Measurements from ENCODE around the gene ZNF287.
"Not testable (repeated sequence)": the region's sequence is repeated elsewhere in the genome, so short reads cannot be mapped to it uniquely, and the experiment has no call there.

ZNF287 gene

GRCh38 chr17:16568541-16569357 lies at the start of gene ZNF287:
ZNF287 (minus strand) TSS chr17:16569204; CDS start chr17:16567731, 1,473 bp downstream.
- DNase-seq (ENCODE audit: low read depth, low spot score), result peak; percentile 93

DNA sequence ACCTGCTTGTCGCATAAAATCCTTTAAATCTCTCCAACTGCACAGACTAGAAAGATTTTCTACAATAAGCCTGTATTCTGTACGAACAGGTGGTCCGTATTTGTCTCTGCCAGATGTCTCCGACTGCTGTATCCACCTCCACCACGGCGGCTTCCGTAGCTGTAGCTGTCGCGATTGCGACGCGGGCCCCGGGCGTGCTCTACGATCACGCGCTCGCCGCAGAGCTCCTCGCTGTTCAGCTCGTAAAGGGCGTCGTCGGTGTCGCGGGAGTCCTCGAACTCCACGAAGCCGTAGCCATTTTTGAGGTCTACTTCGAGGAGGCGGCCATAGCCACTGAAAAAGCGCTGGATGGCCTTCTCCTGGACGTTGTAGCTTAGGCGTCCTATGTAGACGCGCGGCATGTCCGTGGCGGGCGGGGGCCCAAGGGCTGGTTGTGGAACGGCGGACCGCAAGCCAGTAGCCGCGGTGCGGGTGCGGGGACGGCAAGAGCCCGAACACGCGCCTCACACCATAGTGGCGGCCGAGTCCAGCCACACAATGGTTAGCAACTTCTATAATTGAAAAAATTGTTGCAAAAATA lies 48.6 kb upstream of the ZNF287 start:
- no peak for DNase-seq (ENCODE audit: low read depth, low spot score)

- DNase-seq (ENCODE audit: low read depth, low spot score), result no peak
Observed at GRCh38 chr17:16599537-16599936, 30.5 kb upstream of the ZNF287 start.

DNA sequence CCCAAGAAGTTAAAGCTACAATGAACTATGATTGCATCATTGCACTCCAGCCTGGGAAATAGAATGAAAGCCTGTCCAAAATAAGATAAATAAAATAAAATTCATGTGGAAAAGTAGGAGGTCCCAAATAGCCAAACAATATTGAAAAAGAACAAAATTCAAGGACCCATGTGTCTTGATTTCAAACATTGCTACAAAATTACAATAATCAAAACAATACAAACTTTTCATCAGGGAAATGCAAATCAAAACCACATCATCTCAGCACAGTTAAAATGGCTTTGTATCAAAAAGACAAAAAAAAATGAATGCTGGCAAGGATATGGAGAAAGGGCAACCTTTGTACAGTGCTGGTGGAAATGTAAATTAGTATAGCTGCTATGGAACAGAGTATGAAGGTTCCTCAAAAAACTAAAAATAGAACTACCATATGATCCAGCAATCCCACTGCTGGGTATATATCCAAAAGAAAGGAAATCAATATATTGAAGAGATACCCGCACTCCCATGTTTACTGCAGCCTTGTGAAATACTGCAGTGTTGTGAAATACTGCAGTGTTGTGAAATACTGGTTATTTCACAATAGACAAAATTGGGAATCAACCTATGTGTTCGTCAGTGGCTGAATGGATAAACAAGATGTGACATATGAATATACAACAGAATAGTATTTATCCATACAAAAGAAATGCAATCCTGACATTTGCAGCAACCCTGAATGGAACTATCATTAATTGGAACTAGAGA lies 24.5 kb upstream of the ZNF287 start:
- no peak for DNase-seq (ENCODE audit: low read depth, low spot score)

GRCh38 chr17:16589097-16589969 lies 20.3 kb upstream of the ZNF287 start:
- peak; percentile 98 for DNase-seq (ENCODE audit: low read depth, low spot score)

DNA sequence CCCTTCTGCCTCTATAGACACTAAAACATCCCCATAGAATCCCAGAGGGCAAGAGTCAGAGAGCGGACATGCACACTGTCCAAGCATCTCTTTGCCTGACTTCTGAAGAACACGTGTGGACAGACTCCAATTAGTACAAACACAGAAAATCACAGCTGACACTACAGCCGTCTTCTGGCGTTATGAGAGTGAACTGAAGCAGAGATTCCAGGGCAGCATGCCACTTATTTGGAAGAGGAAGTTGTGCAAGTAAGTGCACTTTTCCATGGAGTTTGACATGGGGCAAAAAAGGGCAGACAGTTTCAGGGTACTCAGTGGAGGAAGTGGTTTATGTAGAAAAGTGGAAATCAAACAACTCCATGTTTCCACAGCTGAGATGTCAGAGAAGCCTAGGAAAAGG lies 16.8 kb upstream of the ZNF287 start:
- no peak for DNase-seq (ENCODE audit: low read depth, low spot score)

- DNase-seq (ENCODE audit: low read depth, low spot score), result peak; percentile 77
Observed at GRCh38 chr17:16584273-16584995, 15.4 kb upstream of the ZNF287 start.

- no peak for DNase-seq (ENCODE audit: low read depth, low spot score)
Observed at GRCh38 chr17:16583781-16584180, 14.8 kb upstream of the ZNF287 start.

GRCh38 chr17:16573466-16573865 lies 4.5 kb upstream of the ZNF287 start:
- no peak for DNase-seq (ENCODE audit: low read depth, low spot score)

GRCh38 chr17:16569358-16569712 lies 331 bp upstream of the ZNF287 start:
- no peak for DNase-seq (ENCODE audit: low read depth, low spot score)

GRCh38 chr17:16552637-16553045 lies 16.4 kb downstream of the ZNF287 start:
- no peak for DNase-seq (ENCODE audit: low read depth, low spot score)

- DNase-seq (ENCODE audit: low read depth, low spot score), result no peak
Observed at GRCh38 chr17:16551878-16552636, 16.9 kb downstream of the ZNF287 start.

DNA sequence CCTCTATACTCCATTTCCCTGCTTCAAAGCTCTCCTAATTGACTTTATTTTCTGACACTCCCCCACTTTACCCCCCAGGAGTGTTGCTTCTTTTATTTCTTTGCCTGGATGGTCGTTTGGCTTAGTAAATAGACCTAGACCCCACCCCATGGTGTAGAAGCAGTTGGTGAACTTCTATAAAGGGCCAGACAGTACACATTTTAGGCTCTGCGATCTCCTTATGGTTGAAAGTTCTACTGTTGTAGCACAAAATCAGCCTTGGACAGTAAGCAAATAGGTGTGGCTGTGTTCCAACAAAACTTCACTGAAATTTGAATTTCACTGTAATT lies 31.9 kb downstream of the ZNF287 start:
- DNase-seq (ENCODE audit: low read depth, low spot score), result no peak

GRCh38 chr17:16534236-16534635 lies 34.8 kb downstream of the ZNF287 start:
- no peak for DNase-seq (ENCODE audit: low read depth, low spot score)

- peak; percentile 44 for DNase-seq (ENCODE audit: low read depth, low spot score)
Observed at GRCh38 chr17:16529906-16530305, 39.1 kb downstream of the ZNF287 start.

DNA sequence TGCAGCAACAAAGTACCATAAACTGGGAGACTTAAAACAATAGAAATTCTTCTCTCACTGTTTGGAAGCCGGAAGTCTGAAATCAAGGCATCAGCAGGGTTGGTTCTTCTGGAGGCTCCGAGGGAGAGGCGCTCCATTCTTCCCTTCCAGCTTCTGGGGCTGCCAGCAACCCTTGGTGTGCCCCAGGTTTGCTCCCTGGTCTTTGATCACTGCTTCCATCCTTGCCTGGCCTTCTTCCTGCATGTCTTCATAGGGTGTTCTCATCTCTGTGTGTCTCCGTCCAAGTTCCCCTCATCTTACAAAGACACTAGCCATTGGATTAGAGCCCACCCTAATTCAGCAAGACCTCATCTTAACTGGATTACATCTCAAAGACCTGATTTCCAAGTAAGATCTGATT lies 41.7 kb downstream of the ZNF287 start:
- no peak for DNase-seq (ENCODE audit: low read depth, low spot score)

GRCh38 chr17:16525556-16525955 lies 43.4 kb downstream of the ZNF287 start:
- DNase-seq (ENCODE audit: low read depth, low spot score), result not testable (repeated sequence)

DNA sequence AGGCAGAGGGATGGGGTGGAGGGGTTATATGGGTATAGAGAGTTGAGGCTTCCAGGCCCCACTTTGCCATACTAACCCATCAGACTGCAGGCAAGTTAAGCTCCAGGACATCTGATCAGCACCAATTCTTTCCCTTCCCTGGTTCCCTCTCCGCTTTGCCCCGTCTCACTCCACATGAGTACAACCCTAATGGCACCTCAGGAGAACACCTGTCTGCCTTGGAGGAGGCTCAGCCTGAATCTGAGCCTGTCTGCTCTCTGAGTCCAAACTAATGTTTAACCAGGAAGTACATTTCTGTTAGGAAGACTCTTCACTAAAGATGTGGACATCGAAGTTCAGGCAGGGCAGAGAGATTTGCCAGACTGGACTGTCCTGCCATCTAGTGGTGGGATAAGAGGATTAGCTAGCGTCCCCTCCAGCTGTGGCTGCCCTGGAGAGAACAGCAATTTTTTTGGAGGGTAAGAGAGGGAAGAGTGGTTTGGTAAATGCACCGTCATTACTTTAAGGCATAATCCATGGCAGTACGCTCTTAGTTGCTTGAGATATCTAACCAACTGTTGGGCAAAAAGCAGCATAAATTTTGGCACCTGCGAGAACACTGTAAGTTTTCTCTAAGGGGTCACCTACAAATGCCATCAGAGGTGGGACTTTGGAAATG lies 47.8 kb downstream of the ZNF287 start:
- peak; percentile 72 for DNase-seq (ENCODE audit: low read depth, low spot score)

DNA sequence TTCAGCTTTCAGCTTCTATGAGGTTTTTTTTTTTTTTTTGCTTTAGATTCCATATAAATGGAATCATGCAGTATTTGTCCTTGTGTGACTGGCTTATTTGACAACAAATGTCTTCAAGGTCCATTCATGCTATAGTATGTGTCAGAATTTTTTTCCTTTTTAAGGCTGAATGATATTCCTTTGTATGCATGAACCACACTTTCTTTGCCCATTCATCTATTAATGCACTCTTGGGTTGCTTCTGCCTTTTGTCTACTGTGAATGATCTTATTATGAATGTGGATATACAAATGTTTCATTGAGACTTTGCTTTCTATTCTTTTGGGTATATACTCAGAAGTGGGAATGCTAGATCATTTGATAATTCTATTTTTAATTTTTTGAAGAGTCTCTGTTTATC lies 50.0 kb downstream of the ZNF287 start:
- no peak for DNase-seq (ENCODE audit: low read depth, low spot score)

- DNase-seq (ENCODE audit: low read depth, low spot score), result no peak
Observed at GRCh38 chr17:16517477-16517876, 51.5 kb downstream of the ZNF287 start.
